Peyer's patch (tissue), 4 donors: Measurements from ENCODE around the gene EWSR1.

Source experiments
- CTCF ChIP-seq, 6 experiments: fragments of 450-650 bp in 4 of 6; fragments of 200-600 bp in 2 of 6; sonication (generic) in 1 of 6; IDR thresholded peaks; one replicate each; pipeline ENCODE4 v1.5.1; 2017 to 2019; ENCODE audit warnings: antibody characterized with exemption in 6 of 6, mild to moderate bottlenecking in 3 of 6, moderate library complexity in 1 of 6
- POLR2A ChIP-seq, 2 donors: fragments of 450-650 bp; IDR thresholded peaks; one replicate each; pipeline ENCODE4 v1.5.1; 2017; ENCODE audit warnings: antibody characterized with exemption in 2 of 2, mild to moderate bottlenecking in 2 of 2, moderate library complexity in 2 of 2

- no peak for TF ChIP-seq CTCF (IDR thresholded peaks at IDR 0.05)
- no peak for TF ChIP-seq POLR2A (IDR thresholded peaks at IDR 0.05)
Observed at GRCh38 chr22:29319072-29319471, 51.0 kb downstream of the EWSR1 start.
